ENCODE results near the gene PPL. TPM values are rescaled to one million over a fixed set of nuclear protein-coding genes. Genes with fewer than 3 reads are reported as not detected.

The PPL gene
- total and polyA plus RNA-seq, 2 of the 8 experiments (the other 6 are each of a cell fraction or from before 2014, with no cell fraction given): 11.3 to 29.5 TPM

DNA sequence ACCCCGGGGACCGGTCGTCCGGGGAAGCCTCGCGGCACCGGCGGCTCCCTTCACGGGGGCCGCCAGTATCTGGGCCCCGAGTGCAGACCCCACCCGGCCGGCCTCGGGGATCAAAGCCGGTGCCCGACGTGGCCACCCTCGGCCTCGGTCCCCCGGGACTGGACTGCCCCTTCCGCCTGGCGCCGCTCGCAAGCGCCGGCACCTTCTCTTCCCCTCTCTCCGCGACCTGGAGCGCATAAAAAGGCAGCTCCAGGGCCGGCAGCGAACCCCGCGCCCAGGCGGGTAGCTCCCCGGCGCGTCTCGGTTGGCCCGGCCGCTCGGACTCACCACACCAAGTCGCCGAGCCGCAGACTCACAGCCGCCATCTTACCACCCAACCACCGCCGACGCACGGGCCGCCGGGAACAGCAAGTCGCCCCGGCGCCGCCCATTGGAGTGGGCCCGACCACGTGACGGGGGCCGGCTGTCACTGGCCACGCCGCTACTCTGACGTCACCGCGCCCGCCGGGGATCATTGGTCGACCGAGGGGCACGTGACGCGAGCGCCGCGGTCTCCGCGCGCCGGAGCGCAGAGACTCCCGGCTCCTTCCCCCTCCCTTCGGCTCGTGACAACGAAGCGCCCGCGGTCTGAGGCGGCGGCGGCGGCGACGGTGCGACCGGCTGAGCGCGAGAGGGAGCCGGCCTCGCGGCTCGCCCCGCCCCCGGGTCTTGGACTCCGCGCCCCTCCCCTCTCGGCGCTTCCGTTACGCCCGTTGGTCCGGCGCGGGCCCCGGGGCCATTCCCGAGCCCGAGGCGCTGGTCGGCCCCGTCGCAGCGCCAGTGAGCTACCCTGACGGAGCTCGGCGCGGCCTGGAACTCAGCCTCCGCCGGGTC is 89.8 kb downstream of the PPL start, which contains the start of the genes GLYR1 and UBN1 (continued):
- TF ChIP-seq GTF2F1 (IDR thresholded peaks at IDR 0.05; ENCODE audit: borderline replicate concordance, low read depth, low read length): peak; percentile 53; the same call in 1 of the 2 replicates
- no peak for TF ChIP-seq HDAC6 (IDR thresholded peaks at IDR 0.05; ENCODE audit: low read depth, low read length)
- TF ChIP-seq TAF7 (optimal IDR thresholded peaks at IDR 0.05; ENCODE audit: borderline replicate concordance, low read depth, low read length): peak; percentile 94
- TF ChIP-seq JUN (IDR thresholded peaks at IDR 0.05; ENCODE audit: low read depth, low read length): peak; percentile 42; the same call in 1 of the 2 replicates
- peak; percentile 7 to 84; a peak in 1 of 4 replicates for TF ChIP-seq SIN3A (conservative IDR thresholded peaks at IDR 0.05 in 1 of 2, IDR thresholded peaks at IDR 0.05 in 1 of 2; ENCODE audit: low read depth in 1 of 2, low read length in 2 of 2)
- peak; percentile 90 for TF ChIP-seq KDM5A (IDR thresholded peaks at IDR 0.05; ENCODE audit: low read length)
- TF ChIP-seq SP2 (IDR thresholded peaks at IDR 0.05; ENCODE audit: low read length): no peak
- TF ChIP-seq POLR2A (IDR thresholded peaks at IDR 0.05; ENCODE audit: control extremely low read depth in 1 of 2, low read depth in 2 of 2, low read length in 2 of 2): peak; percentile 81 to 84
- peak; percentile 93 for TF ChIP-seq CREB1 (IDR thresholded peaks at IDR 0.05)
- peak; percentile 62; the same call in 1 of the 2 replicates for TF ChIP-seq SP1 (IDR thresholded peaks at IDR 0.05; ENCODE audit: low read depth, low read length)
- peak; percentile 73 for TF ChIP-seq ASH2L (IDR thresholded peaks at IDR 0.05; ENCODE audit: low read length)
- TF ChIP-seq CTBP2 (IDR thresholded peaks at IDR 0.05; ENCODE audit: borderline replicate concordance, insufficient read depth, insufficient read length, low read length): no peak
- TF ChIP-seq, protein P1, sequence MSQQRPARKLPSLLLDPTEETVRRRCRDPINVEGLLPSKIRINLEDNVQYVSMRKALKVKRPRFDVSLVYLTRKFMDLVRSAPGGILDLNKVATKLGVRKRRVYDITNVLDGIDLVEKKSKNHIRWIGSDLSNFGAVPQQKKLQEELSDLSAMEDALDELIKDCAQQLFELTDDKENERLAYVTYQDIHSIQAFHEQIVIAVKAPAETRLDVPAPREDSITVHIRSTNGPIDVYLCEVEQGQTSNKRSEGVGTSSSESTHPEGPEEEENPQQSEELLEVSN (IDR thresholded peaks at IDR 0.05): peak; percentile 42
- TF ChIP-seq TAF1 (IDR thresholded peaks at IDR 0.05; ENCODE audit: low read depth, low read length): peak; percentile 94
- TF ChIP-seq TBP (IDR thresholded peaks at IDR 0.05; ENCODE audit: low read depth, low read length): peak; percentile 80
- peak; percentile 81 for TF ChIP-seq POLR2AphosphoS5 (IDR thresholded peaks at IDR 0.05; ENCODE audit: low read depth, low read length)
- 0 out of 2 replicates have a peak, but pooled peaks have one; percentile 37 for TF ChIP-seq FOSL1 (IDR thresholded peaks at IDR 0.05; ENCODE audit: insufficient read depth, low read depth, low read length)
- TF ChIP-seq SRF (IDR thresholded peaks at IDR 0.05; ENCODE audit: low read depth, low read length): peak; percentile 40; the same call in 1 of the 2 replicates
- peak; percentile 95 for TF ChIP-seq YY1 (IDR thresholded peaks at IDR 0.05; ENCODE audit: low read depth, low read length)
- no peak for TF ChIP-seq SUZ12 (IDR thresholded peaks at IDR 0.05; ENCODE audit: low read length)
- TF ChIP-seq PHF8 (conservative IDR thresholded peaks at IDR 0.05; ENCODE audit: low read depth, low read length): peak; percentile 94
- TF ChIP-seq TEAD4 (IDR thresholded peaks at IDR 0.05; ENCODE audit: low read depth, low read length): peak; percentile 3; the same call in 1 of the 2 replicates
- TF ChIP-seq MAFK (IDR thresholded peaks at IDR 0.05; ENCODE audit: low read depth, low read length): no peak
- TF ChIP-seq, protein P2, sequence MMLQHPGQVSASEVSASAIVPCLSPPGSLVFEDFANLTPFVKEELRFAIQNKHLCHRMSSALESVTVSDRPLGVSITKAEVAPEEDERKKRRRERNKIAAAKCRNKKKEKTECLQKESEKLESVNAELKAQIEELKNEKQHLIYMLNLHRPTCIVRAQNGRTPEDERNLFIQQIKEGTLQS (IDR thresholded peaks at IDR 0.05; ENCODE audit: insufficient read depth, low read depth, low read length): peak; percentile 99

Measured in H1 (cell line).